ENCODE data around the gene CPSF4.

The CPSF4 gene

DNA sequence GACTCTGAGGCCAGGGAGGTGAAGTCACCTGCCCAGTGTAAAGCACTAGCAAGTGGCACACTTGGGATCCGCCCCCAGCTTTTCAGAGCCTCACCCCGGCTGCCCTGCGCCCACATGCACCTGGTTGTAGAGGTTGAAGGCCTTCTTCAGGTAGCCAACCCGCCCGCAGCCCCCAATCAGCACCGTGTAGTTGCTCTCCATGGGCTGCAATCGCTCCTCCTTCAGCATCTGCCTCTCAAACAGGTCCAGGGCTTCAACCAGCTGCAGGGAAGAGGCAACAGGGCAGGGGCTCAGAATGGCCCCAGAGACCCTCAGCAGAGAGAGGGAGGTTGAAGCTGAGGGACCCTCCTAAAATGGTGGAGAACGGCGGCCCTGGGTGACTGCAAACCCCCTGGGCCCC lies 5.6 kb upstream of the CPSF4 start:
- no peak for DNase-seq (ENCODE audit: low read depth, low spot score)
- no peak overlapping the region for H3K4me3 ChIP-seq (ENCODE audit: low read depth, low read length)
- no peak for TF ChIP-seq CTCF (IDR thresholded peaks at IDR 0.05; ENCODE audit: insufficient read depth, low read length, missing control alignments)
- ChIA-PET CTCF (interaction anchor here (0.7 kb wide), 1 partner anchor 13 kb away, joined by 3 read pairs; no protein-coding TSS in a partner anchor), POLR2A (no interaction called here)

GRCh38 chr7:99437946-99438572 lies 684 bp upstream of the CPSF4 start:
- DNase-seq (ENCODE audit: low read depth, low spot score): no peak
- ChIA-PET CTCF (interaction anchor here (1.1 kb wide), 1 partner anchor 20 kb away, joined by 3 read pairs; no protein-coding TSS in a partner anchor), POLR2A (interaction anchor here (0.6 to 1.8 kb wide), 6 partner anchors 8 to 67 kb away, joined by 4 to 8 read pairs (median 4); partner anchors contain the start of genes BUD31, PDAP1 and ZKSCAN5)
- H3K4me3 ChIP-seq (ENCODE audit: low read depth, low read length): peak overlapping the region; percentile 93
- TF ChIP-seq CTCF (IDR thresholded peaks at IDR 0.05; ENCODE audit: insufficient read depth, low read length, missing control alignments): no peak

GRCh38 chr7:99440195-99440594 lies 1.5 kb downstream of the CPSF4 start:
- H3K4me3 ChIP-seq (ENCODE audit: low read depth, low read length): peak overlapping the region; percentile 93
- no peak for DNase-seq (ENCODE audit: low read depth, low spot score)
- TF ChIP-seq CTCF (IDR thresholded peaks at IDR 0.05; ENCODE audit: insufficient read depth, low read length, missing control alignments): no peak
- ChIA-PET CTCF (no interaction called here), POLR2A (no interaction called here)

DNA sequence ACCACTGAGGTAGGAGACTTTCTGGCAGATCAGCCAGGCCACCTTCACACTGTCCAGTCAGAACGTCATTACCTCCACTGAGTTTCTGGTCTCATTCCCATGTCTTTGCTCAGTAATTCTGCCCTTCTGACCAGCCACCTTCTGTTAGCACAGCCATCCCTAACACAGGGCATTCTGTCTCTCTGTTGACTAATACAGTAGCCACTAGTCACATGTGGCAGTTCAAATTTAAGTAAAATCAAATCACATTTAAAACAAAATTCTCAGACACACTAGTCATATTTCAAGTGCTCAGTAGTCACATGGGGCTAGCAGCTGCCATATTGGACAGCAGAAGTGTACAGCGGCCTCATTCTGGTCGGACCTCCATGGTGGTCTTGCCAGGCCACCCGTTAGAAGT lies 7.4 kb downstream of the CPSF4 start:
- TF ChIP-seq CTCF (IDR thresholded peaks at IDR 0.05; ENCODE audit: insufficient read depth, low read length, missing control alignments): no peak
- ChIA-PET POLR2A (no interaction called here), CTCF (interaction anchor here (0.7 kb wide), 1 partner anchor 13 kb away, joined by 3 read pairs; no protein-coding TSS in a partner anchor)
- DNase-seq (ENCODE audit: low read depth, low spot score): no peak
- no peak overlapping the region for H3K4me3 ChIP-seq (ENCODE audit: low read depth, low read length)

GRCh38 chr7:99447943-99448342 lies 9.2 kb downstream of the CPSF4 start:
- no peak overlapping the region for H3K4me3 ChIP-seq (ENCODE audit: low read depth, low read length)
- POLR2A ChIA-PET: no interaction called here
- CTCF ChIA-PET: interaction anchor here (0.8 kb wide), 1 partner anchor 9 kb away, joined by 3 read pairs; no protein-coding TSS in a partner anchor
- no peak for DNase-seq (ENCODE audit: low read depth, low spot score)
- TF ChIP-seq CTCF (IDR thresholded peaks at IDR 0.05; ENCODE audit: insufficient read depth, low read length, missing control alignments): no peak

- POLR2A ChIA-PET: interaction anchor here (1.3 kb wide), 1 partner anchor 10 kb away, joined by 4 read pairs; the partner anchor contains the start of genes CPSF4 and PTCD1
Observed at GRCh38 chr7:99448855-99449254, 10.1 kb downstream of the CPSF4 start.

More at GRCh38 chr7:99448855-99449254, 10.1 kb downstream of the CPSF4 start:
- H3K4me3 ChIP-seq (ENCODE audit: low read depth, low read length): no peak overlapping the region
- TF ChIP-seq CTCF (IDR thresholded peaks at IDR 0.05; ENCODE audit: insufficient read depth, low read length, missing control alignments): no peak
- no peak for DNase-seq (ENCODE audit: low read depth, low spot score)
- CTCF ChIA-PET: interaction anchor here (0.8 kb wide), 1 partner anchor 8 kb away, joined by 3 read pairs; no protein-coding TSS in a partner anchor

All from AG04449 (cell line).